ENCODE data around the gene COX5A. TPM values are rescaled to one million over a fixed set of nuclear protein-coding genes. Genes with fewer than 3 reads are reported as not detected.
A peak's percentile ranks its signal among the peaks of the same experiment; 100 is the strongest.

COX5A gene
- total and polyA plus RNA-seq, 8 donors, result 112 to 170 (median 128) TPM

GRCh38 chr15:74908635-74909034 lies 29.2 kb downstream of the COX5A start:
- Histone ChIP-seq H3K27ac (no peak overlapping the region), H3K36me3 (peaks cover 0 to 32% of the 10 kb centered on the region in 2 donors), H3K4me1 (peaks cover 13 to 29% of the 10 kb centered on the region in 2 donors), H3K27me3 (no peaks in the 10 kb centered on the region), H3K9me3 (no peaks in the 10 kb centered on the region), H3K4me3 (no peak overlapping the region)
- DNase-seq (no peak), ATAC-seq (no peak)
- TF ChIP-seq, protein P1, sequence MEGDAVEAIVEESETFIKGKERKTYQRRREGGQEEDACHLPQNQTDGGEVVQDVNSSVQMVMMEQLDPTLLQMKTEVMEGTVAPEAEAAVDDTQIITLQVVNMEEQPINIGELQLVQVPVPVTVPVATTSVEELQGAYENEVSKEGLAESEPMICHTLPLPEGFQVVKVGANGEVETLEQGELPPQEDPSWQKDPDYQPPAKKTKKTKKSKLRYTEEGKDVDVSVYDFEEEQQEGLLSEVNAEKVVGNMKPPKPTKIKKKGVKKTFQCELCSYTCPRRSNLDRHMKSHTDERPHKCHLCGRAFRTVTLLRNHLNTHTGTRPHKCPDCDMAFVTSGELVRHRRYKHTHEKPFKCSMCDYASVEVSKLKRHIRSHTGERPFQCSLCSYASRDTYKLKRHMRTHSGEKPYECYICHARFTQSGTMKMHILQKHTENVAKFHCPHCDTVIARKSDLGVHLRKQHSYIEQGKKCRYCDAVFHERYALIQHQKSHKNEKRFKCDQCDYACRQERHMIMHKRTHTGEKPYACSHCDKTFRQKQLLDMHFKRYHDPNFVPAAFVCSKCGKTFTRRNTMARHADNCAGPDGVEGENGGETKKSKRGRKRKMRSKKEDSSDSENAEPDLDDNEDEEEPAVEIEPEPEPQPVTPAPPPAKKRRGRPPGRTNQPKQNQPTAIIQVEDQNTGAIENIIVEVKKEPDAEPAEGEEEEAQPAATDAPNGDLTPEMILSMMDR (IDR thresholded peaks at IDR 0.05), result no peak
- intact Hi-C loops (cut with DNase I), result no loop called here

DNA sequence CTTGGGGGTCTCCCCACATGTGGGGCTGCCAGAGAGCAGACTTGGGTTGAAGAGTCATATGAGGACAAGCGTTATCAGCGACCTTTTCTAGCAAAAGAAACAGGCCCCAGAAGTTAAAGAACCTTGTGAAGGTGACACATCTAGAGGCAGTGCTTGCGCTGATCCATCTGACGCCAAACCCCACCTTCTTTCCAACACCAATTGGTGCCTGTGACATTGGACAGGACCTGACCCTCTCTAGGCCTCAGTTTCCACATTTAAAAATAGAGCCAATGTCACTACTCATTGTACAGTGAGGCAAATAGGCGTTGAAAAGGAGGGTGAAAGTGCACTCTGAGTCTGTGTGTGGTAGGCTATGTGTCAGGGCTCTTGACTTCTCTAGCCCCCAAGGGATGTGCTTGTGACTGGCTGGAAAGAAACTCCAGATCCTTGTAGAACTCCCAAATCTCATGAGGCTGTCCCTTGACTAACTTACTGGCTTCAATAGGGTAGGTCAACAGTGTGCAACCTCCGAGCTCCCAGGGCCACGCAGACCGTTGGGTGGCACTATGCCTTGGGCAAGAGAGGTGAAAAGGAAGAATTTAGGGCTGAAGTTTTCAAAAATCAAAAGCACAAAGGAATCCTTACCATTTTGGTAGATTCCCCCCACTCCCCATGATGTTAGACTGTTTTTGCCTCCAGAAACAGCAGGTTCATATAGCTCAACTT lies 30.6 kb downstream of the COX5A start:
- peak; percentile 12 for ATAC-seq
- no peak for DNase-seq
- H3K9me3 ChIP-seq, result no peaks in the 10 kb centered on the region
- peak overlapping the region; percentile 66 to 97 for H3K4me3 ChIP-seq
- intact Hi-C loops (cut with DNase I), result no loop called here
- peaks cover 0 to 33% of the 10 kb centered on the region in 2 donors for H3K36me3 ChIP-seq
- peak overlapping the region; percentile 90 to 95 for H3K27ac ChIP-seq
- H3K4me1 ChIP-seq, result peaks cover 13 to 33% of the 10 kb centered on the region in 2 donors
- H3K27me3 ChIP-seq, result no peaks in the 10 kb centered on the region
- TF ChIP-seq, protein P1 (IDR thresholded peaks at IDR 0.05), result no peak

GRCh38 chr15:74906450-74907162 lies 31.3 kb downstream of the COX5A start, which contains the start of gene FAM219B:
FAM219B (minus strand) TSS chr15:74906851; CDS start chr15:74906800, 51 bp downstream.
- H3K36me3 ChIP-seq, result peaks cover 0 to 34% of the 10 kb centered on the region in 2 donors
- H3K9me3 ChIP-seq, result no peaks in the 10 kb centered on the region
- intact Hi-C loops (cut with DNase I), result no loop called here
- TF ChIP-seq, protein P1 (IDR thresholded peaks at IDR 0.05), result no peak
- DNase-seq, result peak; percentile 83 to 99 (median 94)
- peak; percentile 96 for ATAC-seq
- peaks cover 13 to 40% of the 10 kb centered on the region in 2 donors for H3K4me1 ChIP-seq
- H3K27me3 ChIP-seq, result no peaks in the 10 kb centered on the region
- peak within 1 kb of the TSS; percentile 66 to 97 for H3K4me3 ChIP-seq
- H3K27ac ChIP-seq, result peak within 1 kb of the TSS; percentile 90 to 95

- Histone ChIP-seq H3K36me3 (peaks cover 0 to 35% of the 10 kb centered on the region in 2 donors), H3K4me3 (peak overlapping the region; percentile 66 to 97), H3K27me3 (no peaks in the 10 kb centered on the region), H3K9me3 (no peaks in the 10 kb centered on the region), H3K4me1 (peaks cover 17 to 45% of the 10 kb centered on the region in 2 donors), H3K27ac (peak overlapping the region; percentile 90 to 95)
- TF ChIP-seq, protein P1 (IDR thresholded peaks at IDR 0.05), result no peak
- peak in 1 of 4 donors; percentile 58 for DNase-seq
- peak; percentile 59 for ATAC-seq
- intact Hi-C loops (cut with DNase I), result no loop called here
Measured at GRCh38 chr15:74906067-74906449, 31.8 kb downstream of the COX5A start.

GRCh38 chr15:74904190-74904805 lies 33.6 kb downstream of the COX5A start:
- DNase-seq, result no peak
- H3K27me3 ChIP-seq, result no peaks in the 10 kb centered on the region
- H3K4me3 ChIP-seq, result no peak overlapping the region
- H3K4me1 ChIP-seq, result peaks cover 17 to 45% of the 10 kb centered on the region in 2 donors
- TF ChIP-seq, protein P1 (IDR thresholded peaks at IDR 0.05), result no peak
- no peak for ATAC-seq
- H3K36me3 ChIP-seq, result peaks cover 0 to 53% of the 10 kb centered on the region in 2 donors
- no peaks in the 10 kb centered on the region for H3K9me3 ChIP-seq
- no peak overlapping the region for H3K27ac ChIP-seq
- intact Hi-C loops (cut with DNase I), result no loop called here
